AG04450 (cell line): Measurements from ENCODE around the gene HNRNPC. TPM values are rescaled to one million over a fixed set of nuclear protein-coding genes. Genes with fewer than 3 reads are reported as not detected.

ENCODE experiments used
- CTCF ChIA-PET: fragments of 300-600, 350-600 bp; formaldehyde crosslinking; extraction: SDS; loops from one replicate; lab custom pipeline; 2022; ENCODE audit warnings: antibody characterized with exemption, inconsistent platforms; lab: Charles Lee
- POLR2A ChIA-PET: fragments of 350-600 bp; formaldehyde crosslinking; extraction: SDS; loops from one replicate; lab custom pipeline; 2021; ENCODE audit warnings: antibody characterized with exemption, inconsistent platforms; lab: Yijun Ruan, JAX
- DNase-seq: peaks from one replicate; pipeline ENCODE4 v3.0.0-alpha.2; 2011; ENCODE audit warnings: low read depth, low spot score
- H3K27ac ChIP-seq: one replicate; pipeline ENCODE4 v1.5.1; 2012; ENCODE audit warnings: low read depth, low read length, control low read depth
- H3K27me3 ChIP-seq: one replicate; pipeline ENCODE4 v1.6.0; 2012; ENCODE audit warnings: low read length; ENCODE audit not compliant: control insufficient read depth, insufficient read depth
- H3K4me3 ChIP-seq: 2 replicates; pipeline ENCODE4 v1.5.1; 2011; ENCODE audit warnings: mild to moderate bottlenecking, low read depth, low read length, control low read depth
- H3K9me3 ChIP-seq: 2 replicates; pipeline ENCODE4 v1.5.1; 2012; ENCODE audit warnings: low read length; ENCODE audit not compliant: control insufficient read depth, insufficient read depth
- CTCF ChIP-seq: IDR thresholded peaks from 2 replicates; pipeline ENCODE4 v1.5.1; 2011; ENCODE audit warnings: low read depth, low read length, control low read depth, inconsistent platforms
- polyA plus RNA-seq: library from polyadenylated mRNA; depleted of rRNA; stranded (reverse); fragments of >200 nt; gene quantifications from 2 replicates; pipeline ENCODE4 v1.2.3, GENCODE V29; 2011

HNRNPC gene
- polyA plus RNA-seq, 1 experiment = 828 TPM

- Histone ChIP-seq H3K4me3 (no peak overlapping the region), H3K27ac (no peak overlapping the region), H3K27me3 (no peaks in the 10 kb centered on the region), H3K9me3 (no peaks in the 10 kb centered on the region)
- TF ChIP-seq CTCF = no peak
- DNase-seq = no peak
- ChIA-PET CTCF (no interaction called here), POLR2A (no interaction called here)
These were observed 64.1 kb downstream of the HNRNPC start for GRCh38 chr14:21205026-21205677.

GRCh38 chr14:21204167-21205025 is 64.8 kb downstream of the HNRNPC start:
- TF ChIP-seq CTCF = no peak
- DNase-seq = no peak
- ChIA-PET CTCF (interaction anchor here (0.5 kb wide), 1 partner anchor 133 kb away, joined by 5 read pairs; no protein-coding TSS in a partner anchor), POLR2A (no interaction called here)
- Histone ChIP-seq H3K9me3 (no peaks in the 10 kb centered on the region), H3K27ac (no peak overlapping the region), H3K27me3 (no peaks in the 10 kb centered on the region), H3K4me3 (no peak overlapping the region)

GRCh38 chr14:21203470-21204166 is 65.6 kb downstream of the HNRNPC start:
- H3K27ac ChIP-seq = no peak overlapping the region
- no peak for TF ChIP-seq CTCF
- H3K9me3 ChIP-seq = no peaks in the 10 kb centered on the region
- ChIA-PET CTCF (interaction anchor here (0.5 kb wide), 1 partner anchor 132 kb away, joined by 5 read pairs; no protein-coding TSS in a partner anchor), POLR2A (interaction anchor here (0.6 kb wide), 1 partner anchor 9 kb away, joined by 5 read pairs; no protein-coding TSS in a partner anchor)
- no peak for DNase-seq
- H3K4me3 ChIP-seq = no peak overlapping the region
- H3K27me3 ChIP-seq = no peaks in the 10 kb centered on the region

GRCh38 chr14:21202463-21203358 is 66.5 kb downstream of the HNRNPC start:
- POLR2A ChIA-PET = no interaction called here
- Histone ChIP-seq H3K4me3 (no peak overlapping the region), H3K9me3 (no peaks in the 10 kb centered on the region), H3K27ac (no peak overlapping the region), H3K27me3 (no peaks in the 10 kb centered on the region)
- CTCF ChIA-PET = interaction anchor here (0.7 kb wide), 1 partner anchor 232 kb away, joined by 4 read pairs; no protein-coding TSS in a partner anchor
- TF ChIP-seq CTCF = no peak
- DNase-seq = no peak
